Measurements from ENCODE around the gene BSN. TPM values are rescaled to one million over a fixed set of nuclear protein-coding genes. Genes with fewer than 3 reads are reported as not detected.

The BSN gene
- total and polyA plus RNA-seq, 2 donors (not counting 1 experiment from before 2014, with no cell fraction given) = 0.03 to 0.20 TPM

- no peak overlapping the region for H3K4me3 Mint-ChIP-seq
- Histone ChIP-seq H3K79me2 (ENCODE audit: control insufficient read depth, insufficient read depth, low read length) (no peaks in the 10 kb centered on the region), H3K36me3 (replicated peaks in 1 of 2; ENCODE audit: control extremely low read depth in 1 of 2, control insufficient read depth in 1 of 2, extremely low read depth in 1 of 2, insufficient read depth in 2 of 2, low read length in 1 of 2) (no peaks in the 10 kb centered on the region), H3K27ac (ENCODE audit: low read length in 2 of 2) (no peak overlapping the region), H3K9ac (ENCODE audit: low read length) (no peak overlapping the region), H3K27me3 (replicated peaks in 1 of 4; ENCODE audit: control extremely low read depth in 1 of 4, control insufficient read depth in 3 of 4, insufficient read depth in 4 of 4, low read length in 3 of 4) (no peaks in the 10 kb centered on the region), H3K4me1 (ENCODE audit: control insufficient read depth in 2 of 2, insufficient read depth in 2 of 2, low read length in 2 of 2) (no peaks in the 10 kb centered on the region), H2AFZ (ENCODE audit: insufficient read depth, low read depth, low read length, poor library complexity, severe bottlenecking) (no peak overlapping the region), H3K4me2 (replicated peaks; ENCODE audit: low read depth, low read length, poor library complexity, severe bottlenecking) (no peak overlapping the region), H4K20me1 (ENCODE audit: control insufficient read depth, insufficient read depth, low read length, poor library complexity, severe bottlenecking) (no peaks in the 10 kb centered on the region), H3K4me3 (ENCODE audit: control extremely low read depth in 1 of 5, extremely low read depth in 1 of 5, insufficient read depth in 1 of 5, low read depth in 2 of 5, low read length in 4 of 5) (no peak overlapping the region), H3K9me3 (ENCODE audit: control extremely low read depth in 1 of 3, control insufficient read depth in 2 of 3, insufficient read depth in 1 of 3, low read length in 2 of 3) (no peaks in the 10 kb centered on the region)
- H3K27me3 Mint-ChIP-seq = peaks cover 4% of the 10 kb centered on the region
- H3K27ac Mint-ChIP-seq = no peak overlapping the region
- 100% methylated on average over 1 of the region's 1 CpG for WGBS (ENCODE audit: insufficient coverage)
- ATAC-seq (ENCODE audit: low read depth) = no peak
- TF ChIP-seq CTCF (IDR thresholded peaks at IDR 0.05) (no peak), EZH2 (IDR thresholded peaks at IDR 0.05; ENCODE audit: borderline replicate concordance, insufficient read depth, low read depth, low read length, poor library complexity, severe bottlenecking) (no peak)
- no peaks in the 10 kb centered on the region for H3K4me1 Mint-ChIP-seq
- ChIA-PET CTCF (interaction anchor here (0.5 kb wide), 1 partner anchor 815 kb away, joined by 3 read pairs; no protein-coding TSS in a partner anchor), POLR2A (no interaction called here)
- H3K9me3 Mint-ChIP-seq (ENCODE audit: insufficient read depth) = no peaks in the 10 kb centered on the region
- intact Hi-C loops (cut with micrococcal nuclease) = no loop called here
- DNase-seq = no peak
Observed at GRCh38 chr3:49600781-49601180, 46.5 kb downstream of the BSN start.

- H3K9ac ChIP-seq (ENCODE audit: low read length) = no peak overlapping the region
- no peaks in the 10 kb centered on the region for H3K36me3 ChIP-seq (replicated peaks in 1 of 2; ENCODE audit: control extremely low read depth in 1 of 2, control insufficient read depth in 1 of 2, extremely low read depth in 1 of 2, insufficient read depth in 2 of 2, low read length in 1 of 2)
- Mint-ChIP-seq H3K27me3 (peaks cover 4% of the 10 kb centered on the region), H3K27ac (no peak overlapping the region), H3K4me3 (no peak overlapping the region), H3K9me3 (ENCODE audit: insufficient read depth) (no peaks in the 10 kb centered on the region), H3K4me1 (no peaks in the 10 kb centered on the region)
- H4K20me1 ChIP-seq (ENCODE audit: control insufficient read depth, insufficient read depth, low read length, poor library complexity, severe bottlenecking) = no peaks in the 10 kb centered on the region
- POLR2A ChIA-PET = no interaction called here
- H2AFZ ChIP-seq (ENCODE audit: insufficient read depth, low read depth, low read length, poor library complexity, severe bottlenecking) = no peak overlapping the region
- H3K9me3 ChIP-seq (ENCODE audit: control extremely low read depth in 1 of 3, control insufficient read depth in 2 of 3, insufficient read depth in 1 of 3, low read length in 2 of 3) = no peaks in the 10 kb centered on the region
- H3K27me3 ChIP-seq (replicated peaks in 1 of 4; ENCODE audit: control extremely low read depth in 1 of 4, control insufficient read depth in 3 of 4, insufficient read depth in 4 of 4, low read length in 3 of 4) = no peaks in the 10 kb centered on the region
- no peak for TF ChIP-seq CTCF (IDR thresholded peaks at IDR 0.05)
- no peak for TF ChIP-seq EZH2 (IDR thresholded peaks at IDR 0.05; ENCODE audit: borderline replicate concordance, insufficient read depth, low read depth, low read length, poor library complexity, severe bottlenecking)
- H3K4me1 ChIP-seq (ENCODE audit: control insufficient read depth in 2 of 2, insufficient read depth in 2 of 2, low read length in 2 of 2) = no peaks in the 10 kb centered on the region
- CTCF ChIA-PET = no interaction called here
- no peak overlapping the region for H3K4me3 ChIP-seq (ENCODE audit: control extremely low read depth in 1 of 5, extremely low read depth in 1 of 5, insufficient read depth in 1 of 5, low read depth in 2 of 5, low read length in 4 of 5)
- 100% methylated on average over 4 of the region's 5 CpGs for WGBS (ENCODE audit: insufficient coverage)
- intact Hi-C loops (cut with micrococcal nuclease) = no loop called here
- no peak for DNase-seq
- H3K79me2 ChIP-seq (ENCODE audit: control insufficient read depth, insufficient read depth, low read length) = no peaks in the 10 kb centered on the region
- H3K27ac ChIP-seq (ENCODE audit: low read length in 2 of 2) = no peak overlapping the region
- no peak for ATAC-seq (ENCODE audit: low read depth)
- no peak overlapping the region for H3K4me2 ChIP-seq (replicated peaks; ENCODE audit: low read depth, low read length, poor library complexity, severe bottlenecking)
Observed at GRCh38 chr3:49601358-49602048, 47.2 kb downstream of the BSN start.
